Hepatocyte (in vitro differentiated cells): ENCODE measurements around the gene TMEM169. TPM values are rescaled to one million over a fixed set of nuclear protein-coding genes. Genes with fewer than 3 reads are reported as not detected.
A peak's percentile ranks its signal among the peaks of the same experiment; 100 is the strongest.

Experiments used
- DNase-seq: peaks from one replicate; pipeline ENCODE4 v3.0.0-alpha.2; 2016; ENCODE audit warnings: low spot score
- H2AFZ ChIP-seq: fragments of 200-600 bp; sonication (generic); 2 replicates; pipeline ENCODE4 v1.6.0; 2016; ENCODE audit warnings: antibody characterized with exemption, mild to moderate bottlenecking
- H3K27ac ChIP-seq: fragments of 200-600 bp; sonication (generic); 2 replicates; pipeline ENCODE4 v1.5.1; 2016; ENCODE audit warnings: mild to moderate bottlenecking
- H3K27me3 ChIP-seq: fragments of 200-600 bp; sonication (generic); 2 replicates; pipeline ENCODE4 v1.6.1; 2016
- H3K36me3 ChIP-seq: fragments of 200-600 bp; sonication (generic); replicated peaks from 2 replicates; pipeline ENCODE4 v1.5.1; 2016; ENCODE audit warnings: low read depth; ENCODE audit not compliant: insufficient read depth
- H3K4me1 ChIP-seq: fragments of 200-600 bp; sonication (generic); 2 replicates; pipeline ENCODE4 v1.5.1; 2016; ENCODE audit warnings: mild to moderate bottlenecking, moderate library complexity; ENCODE audit not compliant: insufficient read depth
- H3K4me2 ChIP-seq: fragments of 200-600 bp; sonication (generic); 2 replicates; pipeline ENCODE4 v1.6.0; 2016
- H3K4me3 ChIP-seq: fragments of 200-600 bp; sonication (generic); 2 replicates; pipeline ENCODE4 v1.5.1; 2016; ENCODE audit warnings: mild to moderate bottlenecking
- H3K79me2 ChIP-seq: fragments of 200-600 bp; sonication (generic); 2 replicates; pipeline ENCODE4 v1.6.0; 2017; ENCODE audit warnings: mild to moderate bottlenecking
- H3K9me2 ChIP-seq: fragments of 200-600 bp; sonication (generic); replicated peaks from 2 replicates; pipeline ENCODE4 v1.6.0; 2017; ENCODE audit warnings: mild to moderate bottlenecking; ENCODE audit not compliant: insufficient read depth
- H3K9me3 ChIP-seq: fragments of 200-600 bp; sonication (generic); 2 replicates; pipeline ENCODE4 v1.5.1; 2016; ENCODE audit warnings: low read depth, mild to moderate bottlenecking
- H4K20me1 ChIP-seq: fragments of 200-600 bp; sonication (generic); 2 replicates; pipeline ENCODE4 v1.6.0; 2016; ENCODE audit warnings: mild to moderate bottlenecking; ENCODE audit not compliant: insufficient read depth, poor library complexity, severe bottlenecking
- CTCF ChIP-seq: fragments of 200-600 bp; sonication (generic); IDR thresholded peaks from 2 replicates; pipeline ENCODE4 v1.5.1; 2016; ENCODE audit warnings: antibody characterized with exemption, mild to moderate bottlenecking; ENCODE audit not compliant: poor library complexity
- EZH2 ChIP-seq: fragments of 200-600 bp; sonication (generic); IDR thresholded peaks from 2 replicates; pipeline ENCODE4 v1.6.1; 2016; ENCODE audit warnings: antibody characterized with exemption, mild to moderate bottlenecking, borderline replicate concordance
- EZH2phosphoT487 ChIP-seq: fragments of 200-600 bp; sonication (generic); IDR thresholded peaks from one replicate; pipeline ENCODE4 v1.6.1; 2018; ENCODE audit warnings: antibody characterized with exemption, mild to moderate bottlenecking, low read depth, moderate library complexity; ENCODE audit not compliant: unreplicated experiment, severe bottlenecking
- WGBS: methylation state at CpG from one replicate; pipeline ENCODE4 v1.1.6; 2016; ENCODE audit warnings: low lambda C conversion rate; ENCODE audit errors: missing lambda C conversion rate; 5-methylcytosine and 5-hydroxymethylcytosine counted together
- polyA plus RNA-seq: library from polyadenylated mRNA; unstranded; fragments of >200 nt; fragmentation: Nextera tagmentation; extraction: Ambion mirVana; gene quantifications from 2 replicates; pipeline ENCODE4 v1.2.1, GENCODE V29; 2016
- total RNA-seq: library from RNA; depleted of rRNA; stranded (reverse); fragments of >200 nt; gene quantifications from 2 replicates; pipeline ENCODE4 v1.2.3, GENCODE V29; 2014

TMEM169 gene
- total and polyA plus RNA-seq, 2 experiments from 2014 or later, result 0.91 to 1.1 TPM

- Histone ChIP-seq H3K79me2 (peaks cover 67% of the 10 kb centered on the region), H2AFZ (no peak overlapping the region), H3K9me3 (no peaks in the 10 kb centered on the region), H3K36me3 (peaks cover 7% of the 10 kb centered on the region), H3K4me2 (no peak overlapping the region), H3K27ac (no peak overlapping the region), H4K20me1 (peaks cover 4% of the 10 kb centered on the region), H3K9me2 (no peaks in the 10 kb centered on the region), H3K4me3 (no peak overlapping the region), H3K27me3 (no peaks in the 10 kb centered on the region), H3K4me1 (peaks cover 18% of the 10 kb centered on the region)
- TF ChIP-seq CTCF, result no peak
- TF ChIP-seq EZH2, result no peak
- no peak for TF ChIP-seq EZH2phosphoT487
- WGBS, result 93% methylated on average over 5 of the region's 5 CpGs
- DNase-seq, result no peak
These were observed 45.2 kb downstream of the TMEM169 start for GRCh38 chr2:216126943-216127342.

DNA sequence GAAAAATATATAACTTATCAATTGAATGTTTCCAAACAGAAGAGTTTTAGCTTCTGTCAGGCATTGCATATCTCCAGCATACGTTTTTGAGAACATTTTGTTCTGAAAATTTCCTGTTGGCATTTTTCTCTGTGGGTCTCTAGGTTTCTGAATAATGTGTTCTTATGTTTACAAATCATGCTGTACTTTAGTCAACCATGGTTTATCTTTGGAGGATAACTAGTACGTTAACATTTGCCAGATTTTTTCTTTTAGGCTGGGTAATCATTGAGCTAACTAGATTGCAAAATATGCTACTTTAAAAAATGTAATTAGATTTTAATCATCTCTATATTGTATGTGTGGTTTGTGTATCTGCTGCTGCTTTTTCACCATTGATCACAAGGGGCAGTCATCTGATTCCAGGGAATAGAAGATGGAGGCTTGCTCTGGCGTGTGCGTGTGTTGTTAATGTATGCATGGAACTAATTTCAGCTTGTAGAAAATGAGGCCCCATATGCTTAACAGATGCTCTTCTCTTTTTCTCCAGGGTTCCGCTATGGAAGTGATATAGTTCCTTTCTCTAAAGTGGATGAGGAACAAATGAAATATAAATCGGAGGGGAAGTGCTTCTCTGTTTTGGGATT, 48.7 kb downstream of the TMEM169 start:
- peaks cover 20% of the 10 kb centered on the region for H3K36me3 ChIP-seq

DNA sequence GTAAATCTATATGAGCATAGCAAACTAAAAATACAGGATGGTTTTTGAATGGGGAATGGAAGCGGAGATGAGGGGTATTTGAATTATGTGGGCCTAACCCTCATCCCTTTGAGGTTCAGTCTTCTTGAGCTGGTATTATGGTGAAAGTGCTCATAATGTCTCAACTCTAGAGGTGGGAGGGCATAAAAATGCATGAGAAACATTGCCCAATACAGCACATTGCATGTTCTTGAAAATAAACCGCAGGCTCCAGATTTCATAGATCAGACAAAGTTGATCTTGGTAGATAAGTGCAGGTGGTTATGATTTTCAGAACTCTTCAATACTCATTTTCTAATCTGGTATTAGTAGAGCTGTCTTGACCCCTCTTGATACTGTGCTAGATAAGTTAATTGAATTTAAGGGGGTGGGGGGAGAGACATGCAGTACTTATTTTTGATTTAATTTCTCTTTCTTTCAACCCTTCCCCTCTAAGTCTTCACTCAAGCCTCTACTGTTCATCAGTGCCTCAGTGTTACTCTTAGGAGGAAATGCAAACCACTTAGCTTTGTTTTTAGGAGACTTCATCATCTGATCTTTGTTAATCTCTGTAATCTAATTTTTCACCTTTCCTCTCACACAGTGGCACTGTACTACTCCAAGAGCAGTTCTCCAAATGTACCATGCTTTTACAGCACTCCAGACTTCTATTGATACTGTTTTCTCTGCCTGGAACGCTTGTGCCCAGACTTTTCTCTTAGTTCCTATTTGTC, 49.6 kb downstream of the TMEM169 start:
- peak overlapping the region; percentile 49 for H3K27ac ChIP-seq
- no peaks in the 10 kb centered on the region for H3K9me2 ChIP-seq
- TF ChIP-seq EZH2phosphoT487 (no peak), EZH2 (no peak), CTCF (no peak)
- H3K9me3 ChIP-seq, result no peaks in the 10 kb centered on the region
- no peak overlapping the region for H3K4me3 ChIP-seq
- peaks cover 26% of the 10 kb centered on the region for H3K4me1 ChIP-seq
- no peak overlapping the region for H2AFZ ChIP-seq
- DNase-seq, result no peak
- H3K4me2 ChIP-seq, result no peak overlapping the region
- H3K36me3 ChIP-seq, result peaks cover 20% of the 10 kb centered on the region
- no peaks in the 10 kb centered on the region for H3K27me3 ChIP-seq
- WGBS, result 93% methylated on average over 3 of the region's 3 CpGs
- H3K79me2 ChIP-seq, result peaks cover 43% of the 10 kb centered on the region
- peaks cover 4% of the 10 kb centered on the region for H4K20me1 ChIP-seq

More for the DNA sequence above, 48.7 kb downstream of the TMEM169 start:
- Histone ChIP-seq H3K4me3 (no peak overlapping the region), H3K79me2 (peaks cover 52% of the 10 kb centered on the region), H3K9me3 (no peaks in the 10 kb centered on the region), H3K27ac (peak overlapping the region; percentile 49), H3K27me3 (no peaks in the 10 kb centered on the region), H3K4me2 (peak overlapping the region; percentile 8), H3K9me2 (no peaks in the 10 kb centered on the region), H2AFZ (no peak overlapping the region), H3K4me1 (peaks cover 26% of the 10 kb centered on the region), H4K20me1 (peaks cover 4% of the 10 kb centered on the region)
- no peak for DNase-seq
- TF ChIP-seq EZH2 (no peak), CTCF (no peak), EZH2phosphoT487 (no peak)
- 69% methylated on average over 6 of the region's 6 CpGs for WGBS
